ENCODE results near the gene GPC5. TPM values are rescaled to one million over a fixed set of nuclear protein-coding genes. Genes with fewer than 3 reads are reported as not detected.

The GPC5 gene
- total RNA-seq, 4 donors from 2014 or later = 0.24 to 30.8 (median 1.8) TPM; not detected in 1

- Histone ChIP-seq H3K36me3 (no peaks in the 10 kb centered on the region), H3K4me1 (no peaks in the 10 kb centered on the region), H3K27ac (no peak overlapping the region), H3K4me3 (no peak overlapping the region), H3K27me3 (no peaks in the 10 kb centered on the region), H3K9me3 (no peaks in the 10 kb centered on the region)
- no peak for DNase-seq
- TF ChIP-seq POLR2A (IDR thresholded peaks at IDR 0.05) = no peak
- no peak for TF ChIP-seq CTCF (IDR thresholded peaks at IDR 0.05)
- intact Hi-C loops (cut with DNase I; ENCODE audit: low total_unique reads) = no loop called here
Observed at GRCh38 chr13:91369441-91369831, 29.0 kb upstream of the GPC5 start.

- H3K36me3 ChIP-seq = no peaks in the 10 kb centered on the region
- intact Hi-C loops (cut with DNase I; ENCODE audit: low total_unique reads) = no loop called here
- no peak for TF ChIP-seq CTCF (IDR thresholded peaks at IDR 0.05)
- TF ChIP-seq POLR2A (IDR thresholded peaks at IDR 0.05) = no peak
- H3K27ac ChIP-seq = no peak overlapping the region
- no peaks in the 10 kb centered on the region for H3K4me1 ChIP-seq
- no peak for DNase-seq
- no peak overlapping the region for H3K4me3 ChIP-seq
- no peaks in the 10 kb centered on the region for H3K9me3 ChIP-seq
- no peaks in the 10 kb centered on the region for H3K27me3 ChIP-seq
Observed at GRCh38 chr13:91370501-91370900, 27.9 kb upstream of the GPC5 start.

GRCh38 chr13:91372911-91373310 is 25.5 kb upstream of the GPC5 start:
- H3K27ac ChIP-seq = no peak overlapping the region
- TF ChIP-seq CTCF (IDR thresholded peaks at IDR 0.05) (no peak), POLR2A (IDR thresholded peaks at IDR 0.05) (no peak)
- intact Hi-C loops (cut with DNase I; ENCODE audit: low total_unique reads) = no loop called here
- no peaks in the 10 kb centered on the region for H3K27me3 ChIP-seq
- DNase-seq = no peak
- H3K36me3 ChIP-seq = no peaks in the 10 kb centered on the region
- H3K4me3 ChIP-seq = no peak overlapping the region
- H3K9me3 ChIP-seq = no peaks in the 10 kb centered on the region
- no peaks in the 10 kb centered on the region for H3K4me1 ChIP-seq

GRCh38 chr13:91375116-91375729 is 23.2 kb upstream of the GPC5 start:
- TF ChIP-seq POLR2A (IDR thresholded peaks at IDR 0.05) (no peak), CTCF (IDR thresholded peaks at IDR 0.05) (no peak)
- intact Hi-C loops (cut with DNase I; ENCODE audit: low total_unique reads) = no loop called here
- H3K4me3 ChIP-seq = no peak overlapping the region

GRCh38 chr13:91381371-91381770 is 17.1 kb upstream of the GPC5 start:
- intact Hi-C loops (cut with DNase I; ENCODE audit: low total_unique reads) = no loop called here
- H3K27me3 ChIP-seq = no peaks in the 10 kb centered on the region
- no peaks in the 10 kb centered on the region for H3K9me3 ChIP-seq
- no peak overlapping the region for H3K4me3 ChIP-seq
- no peaks in the 10 kb centered on the region for H3K36me3 ChIP-seq
- H3K4me1 ChIP-seq = no peaks in the 10 kb centered on the region
- no peak overlapping the region for H3K27ac ChIP-seq
- DNase-seq = no peak
- no peak for TF ChIP-seq POLR2A (IDR thresholded peaks at IDR 0.05)
- no peak for TF ChIP-seq CTCF (IDR thresholded peaks at IDR 0.05)

More at GRCh38 chr13:91375116-91375729, 23.2 kb upstream of the GPC5 start:
- no peak overlapping the region for H3K27ac ChIP-seq
- no peak for DNase-seq
- no peaks in the 10 kb centered on the region for H3K9me3 ChIP-seq
- no peaks in the 10 kb centered on the region for H3K4me1 ChIP-seq
- no peaks in the 10 kb centered on the region for H3K27me3 ChIP-seq
- no peaks in the 10 kb centered on the region for H3K36me3 ChIP-seq

Data from uterus (tissue), 4 donors.